WI38 (cell line): ENCODE measurements around the gene TARS2.

Experiments used
- H3K4me3 ChIP-seq: 2 replicates; pipeline ENCODE4 v1.5.1; 2011; ENCODE audit warnings: low read depth, mild to moderate bottlenecking, control low read depth, low read length
- TF ChIP-seq, protein P1 (sequence below): IDR thresholded peaks from 2 replicates; pipeline ENCODE4 v1.5.1; 2012; ENCODE audit warnings: low read depth, mild to moderate bottlenecking, control low read depth, low read length

The TARS2 gene

DNA sequence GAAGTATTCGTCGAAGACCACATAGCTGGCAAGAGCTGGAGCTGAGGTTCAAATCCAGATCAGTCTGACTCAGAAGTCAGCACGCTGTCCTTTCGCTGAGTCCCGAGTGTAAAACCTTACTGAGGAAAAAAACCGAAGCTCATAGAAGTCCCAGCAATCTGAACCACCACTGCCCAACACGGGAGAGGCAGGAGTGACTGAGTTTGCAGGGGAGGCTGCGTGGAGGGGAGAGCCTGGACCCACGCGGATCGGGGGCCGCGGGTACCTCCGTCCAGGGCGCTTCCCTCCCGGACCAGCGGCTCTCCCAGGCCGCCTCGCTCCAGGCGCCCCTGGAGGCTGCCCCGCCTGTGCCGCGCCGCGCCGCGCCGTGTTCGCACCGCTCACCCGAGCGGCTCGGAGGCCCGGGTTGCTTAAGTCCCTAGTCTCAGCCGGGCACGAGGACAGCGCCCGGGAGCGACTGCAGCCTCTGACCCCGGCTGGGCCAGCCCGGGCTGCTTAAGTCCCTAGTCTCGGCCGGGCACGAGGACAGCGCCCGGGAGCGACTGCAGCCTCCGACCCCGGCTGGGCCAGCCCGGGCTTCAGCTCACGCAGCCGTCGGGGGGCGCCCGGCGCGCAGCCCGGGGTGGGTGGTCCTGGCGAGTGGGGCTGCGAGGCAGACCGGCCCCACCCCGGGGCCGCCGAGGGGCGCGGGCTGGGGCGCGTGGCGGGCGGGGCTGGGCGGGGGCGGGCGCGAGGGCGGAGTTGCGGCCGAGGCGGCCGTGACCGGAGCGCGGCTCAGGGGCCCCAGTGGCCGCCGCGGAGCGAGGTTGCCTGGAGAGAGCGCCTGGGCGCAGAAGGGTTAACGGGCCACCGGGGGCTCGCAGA is 61.6 kb downstream of the TARS2 start, which contains the start of gene ADAMTSL4:
Gene ADAMTSL4 (plus strand): TSS at position 777 of the 864 bp plus-strand sequence. CDS start 2,881 bp downstream, outside the sequence.
- TF ChIP-seq, protein P1, sequence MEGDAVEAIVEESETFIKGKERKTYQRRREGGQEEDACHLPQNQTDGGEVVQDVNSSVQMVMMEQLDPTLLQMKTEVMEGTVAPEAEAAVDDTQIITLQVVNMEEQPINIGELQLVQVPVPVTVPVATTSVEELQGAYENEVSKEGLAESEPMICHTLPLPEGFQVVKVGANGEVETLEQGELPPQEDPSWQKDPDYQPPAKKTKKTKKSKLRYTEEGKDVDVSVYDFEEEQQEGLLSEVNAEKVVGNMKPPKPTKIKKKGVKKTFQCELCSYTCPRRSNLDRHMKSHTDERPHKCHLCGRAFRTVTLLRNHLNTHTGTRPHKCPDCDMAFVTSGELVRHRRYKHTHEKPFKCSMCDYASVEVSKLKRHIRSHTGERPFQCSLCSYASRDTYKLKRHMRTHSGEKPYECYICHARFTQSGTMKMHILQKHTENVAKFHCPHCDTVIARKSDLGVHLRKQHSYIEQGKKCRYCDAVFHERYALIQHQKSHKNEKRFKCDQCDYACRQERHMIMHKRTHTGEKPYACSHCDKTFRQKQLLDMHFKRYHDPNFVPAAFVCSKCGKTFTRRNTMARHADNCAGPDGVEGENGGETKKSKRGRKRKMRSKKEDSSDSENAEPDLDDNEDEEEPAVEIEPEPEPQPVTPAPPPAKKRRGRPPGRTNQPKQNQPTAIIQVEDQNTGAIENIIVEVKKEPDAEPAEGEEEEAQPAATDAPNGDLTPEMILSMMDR, result no peak
- H3K4me3 ChIP-seq, result peak within 1 kb of the TSS; percentile 63

DNA sequence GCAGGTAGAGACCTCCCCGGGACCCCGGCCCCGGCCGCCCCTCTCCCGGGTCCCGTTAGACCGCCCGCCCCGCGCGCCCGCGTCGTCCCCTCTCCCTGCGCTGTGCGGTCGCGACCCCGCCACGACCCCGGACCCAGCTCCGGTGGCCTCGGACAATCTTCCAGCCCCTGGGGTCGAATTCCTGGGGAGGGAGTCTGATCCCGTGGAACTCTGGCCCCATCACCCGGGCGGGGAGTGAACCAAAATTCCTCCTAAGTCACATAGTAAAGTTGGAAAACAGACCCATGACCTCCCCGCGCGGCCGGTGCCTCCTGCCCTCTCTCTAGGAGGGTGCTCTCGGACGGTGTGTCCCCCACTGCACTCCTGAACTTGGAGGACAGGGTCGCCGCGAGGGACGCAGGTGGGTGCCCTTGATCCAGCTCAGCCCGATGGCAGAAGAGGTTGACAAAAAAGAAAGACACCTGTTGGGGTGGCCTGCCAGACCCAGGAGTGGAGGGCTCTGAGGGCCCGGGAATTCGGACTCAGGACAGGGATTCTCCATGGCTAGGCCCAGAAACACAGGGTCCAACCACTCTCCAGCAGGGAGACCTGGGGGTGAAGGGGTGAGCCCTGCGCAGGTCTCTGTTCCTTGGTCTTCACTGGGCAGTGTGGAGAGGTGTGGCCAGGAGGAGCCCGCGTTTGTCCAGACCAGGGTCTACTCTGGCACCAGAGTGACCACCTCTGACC is 62.4 kb downstream of the TARS2 start:
- TF ChIP-seq, protein P1, result 0 out of 2 replicates have a peak, but pooled peaks have one; percentile 22
- H3K4me3 ChIP-seq, result peak overlapping the region; percentile 63

DNA sequence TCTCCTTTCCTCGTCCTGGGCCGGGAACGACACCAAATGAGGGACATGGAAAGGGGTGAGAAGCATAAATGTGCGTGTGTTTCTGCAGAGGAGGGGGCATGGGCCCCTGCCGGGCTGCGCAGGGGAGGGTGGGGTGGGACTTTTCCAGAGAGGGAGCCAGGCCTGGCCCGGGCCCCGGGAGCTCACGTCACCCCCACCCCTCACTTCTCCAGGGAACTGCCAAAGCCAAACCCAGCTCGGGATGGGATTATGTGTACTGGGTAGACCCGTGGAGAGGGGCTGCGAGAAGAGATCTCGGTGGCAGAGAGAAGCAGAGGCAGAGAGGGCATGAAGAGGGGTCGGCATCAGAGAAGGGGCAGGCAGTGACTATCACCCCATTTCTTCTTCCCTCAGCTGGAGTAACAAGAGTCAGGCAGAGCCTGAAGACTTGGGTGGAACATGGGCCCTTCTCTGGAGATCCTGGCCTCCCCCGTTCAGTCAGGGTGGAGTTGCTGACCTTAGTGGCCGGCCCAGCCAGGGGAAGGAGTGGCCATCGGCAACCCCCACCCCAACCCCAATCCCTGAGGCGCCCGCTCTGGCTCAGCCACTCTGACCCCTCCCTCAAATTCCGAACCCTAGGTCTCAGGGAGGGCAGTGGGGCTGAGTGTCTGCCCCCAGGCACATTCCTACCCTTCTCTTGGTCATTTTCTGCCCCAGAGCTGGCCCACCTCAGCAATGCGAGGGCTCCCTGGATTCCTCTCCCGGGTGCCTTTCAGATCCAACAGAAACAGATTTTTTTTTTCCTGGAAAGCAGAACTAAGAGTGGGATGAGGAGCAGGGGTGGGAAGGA is 63.2 kb downstream of the TARS2 start:
- H3K4me3 ChIP-seq, result peak overlapping the region; percentile 63
- TF ChIP-seq, protein P1, result no peak

DNA sequence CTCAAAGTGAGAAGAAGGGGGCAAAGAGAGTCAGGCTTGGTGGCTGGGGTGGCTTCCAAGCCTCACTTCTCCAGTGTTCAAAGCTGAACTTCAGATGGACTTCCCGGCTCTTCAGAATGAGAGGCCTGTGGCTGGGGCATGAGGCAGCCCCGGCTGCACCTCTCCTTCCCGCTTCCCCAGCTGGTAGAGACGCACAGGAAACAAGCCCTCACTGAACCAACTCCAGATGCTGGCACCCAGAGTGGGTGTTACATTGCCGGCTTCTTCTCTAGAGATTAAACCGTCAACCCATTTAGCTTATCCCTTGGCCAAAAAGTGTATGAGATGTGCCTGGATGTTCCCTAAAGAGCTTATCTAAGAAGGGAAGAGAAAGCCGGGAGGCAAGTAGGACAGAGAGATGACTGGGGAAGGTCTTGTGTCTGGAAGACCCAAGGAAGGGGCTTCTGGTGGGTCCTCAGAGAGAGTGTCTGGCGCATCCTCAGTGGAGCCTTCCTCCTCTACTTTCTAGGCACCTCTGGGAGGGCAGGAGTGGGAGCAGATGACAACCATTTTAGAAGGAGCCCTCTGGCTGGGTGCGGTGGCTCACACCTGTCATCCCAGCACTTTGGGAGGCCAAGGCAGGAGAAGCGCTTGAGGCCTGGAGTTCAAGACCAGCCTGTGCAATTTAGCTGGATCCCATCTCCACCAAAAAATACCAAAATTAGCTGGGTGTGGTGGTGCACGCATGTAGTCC is 64.0 kb downstream of the TARS2 start:
- no peak overlapping the region for H3K4me3 ChIP-seq
- TF ChIP-seq, protein P1, result no peak

DNA sequence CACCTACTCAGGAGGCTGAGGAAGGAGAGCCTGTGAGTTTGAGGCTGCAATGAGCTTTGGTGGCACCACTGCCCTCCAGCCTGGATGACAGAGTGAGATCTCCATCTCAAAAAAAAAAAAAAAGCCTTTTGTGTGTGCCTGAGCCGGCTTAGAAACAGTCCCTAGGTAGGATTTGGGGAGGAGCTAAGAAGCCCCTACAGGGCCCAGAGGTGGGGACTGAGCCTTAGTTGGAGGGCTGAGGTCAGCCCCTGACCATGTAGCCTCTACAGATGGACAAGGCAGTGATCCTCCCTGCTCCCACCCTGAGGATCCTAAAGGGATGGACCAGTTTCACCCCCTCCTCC is 64.5 kb downstream of the TARS2 start:
- TF ChIP-seq, protein P1, result no peak
- no peak overlapping the region for H3K4me3 ChIP-seq

DNA sequence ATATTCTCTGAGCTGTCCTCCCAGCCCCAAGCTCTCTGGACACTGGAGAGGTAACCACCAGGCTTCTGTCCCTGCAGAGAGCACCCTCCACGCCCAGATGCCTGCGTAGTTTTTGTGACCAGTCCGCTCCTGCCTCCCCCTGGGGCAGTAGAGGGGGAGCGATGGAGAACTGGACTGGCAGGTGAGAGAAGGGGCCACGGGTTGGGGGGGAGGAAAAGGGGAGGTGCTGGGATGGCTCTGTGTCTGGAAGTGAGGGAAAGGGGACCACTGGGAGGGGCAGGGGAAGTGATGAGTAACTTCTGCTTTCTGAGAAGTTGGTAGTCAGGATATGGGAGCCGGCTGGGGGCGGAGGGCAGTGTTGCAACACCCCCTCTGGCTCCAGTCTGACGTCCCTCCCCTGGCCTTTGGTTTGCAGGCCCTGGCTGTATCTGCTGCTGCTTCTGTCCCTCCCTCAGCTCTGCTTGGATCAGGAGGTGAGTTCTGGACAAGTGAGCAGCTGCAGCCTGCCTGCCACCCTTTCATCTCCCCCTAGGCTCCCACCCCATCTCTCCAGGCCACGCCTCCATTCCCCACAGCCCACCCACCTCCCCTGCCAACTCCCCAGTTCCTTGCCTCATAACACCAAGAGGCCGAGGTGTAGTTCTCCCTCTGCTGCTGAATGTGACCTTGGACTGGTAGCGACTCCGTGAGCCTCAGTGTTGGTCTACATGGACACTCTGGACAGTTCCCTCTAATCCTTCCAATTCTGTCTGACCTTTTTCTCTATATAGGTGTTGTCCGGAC is 65.1 kb downstream of the TARS2 start:
- H3K4me3 ChIP-seq, result no peak overlapping the region
- TF ChIP-seq, protein P1, result no peak
